HG03378 (cell line): ENCODE data around the gene PPHLN1.
"Not testable (repeated sequence)": the region's sequence is repeated elsewhere in the genome, so short reads cannot be mapped to it uniquely, and the experiment has no call there.

Experiments
- ATAC-seq: cut with Tn5 transposase; IDR thresholded peaks from one replicate; pipeline ENCODE4 v1.9.1; 2021; ENCODE audit warnings: mild to moderate bottlenecking, moderate library complexity; ENCODE audit not compliant: unreplicated experiment

PPHLN1 gene

DNA sequence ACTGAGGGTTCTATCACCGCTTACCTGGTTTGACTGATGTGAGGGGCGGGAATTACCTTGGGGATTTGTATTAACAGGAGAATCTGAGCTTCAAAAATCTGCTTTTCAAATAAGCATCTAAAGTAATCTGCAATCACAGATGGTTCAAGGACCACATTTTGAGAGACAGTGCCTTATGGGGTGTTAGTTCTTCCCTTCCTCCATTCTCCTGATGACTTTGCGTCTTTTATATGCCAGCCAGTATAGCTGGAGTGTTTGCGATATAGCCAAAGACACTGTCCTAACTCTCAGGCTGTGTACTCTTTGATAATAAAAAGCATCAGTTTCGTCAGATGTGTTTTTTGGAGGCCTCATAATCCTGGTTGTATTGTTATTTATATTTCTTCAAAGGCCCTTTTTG lies 39.5 kb downstream of the PPHLN1 start:
- ATAC-seq, result no peak

DNA sequence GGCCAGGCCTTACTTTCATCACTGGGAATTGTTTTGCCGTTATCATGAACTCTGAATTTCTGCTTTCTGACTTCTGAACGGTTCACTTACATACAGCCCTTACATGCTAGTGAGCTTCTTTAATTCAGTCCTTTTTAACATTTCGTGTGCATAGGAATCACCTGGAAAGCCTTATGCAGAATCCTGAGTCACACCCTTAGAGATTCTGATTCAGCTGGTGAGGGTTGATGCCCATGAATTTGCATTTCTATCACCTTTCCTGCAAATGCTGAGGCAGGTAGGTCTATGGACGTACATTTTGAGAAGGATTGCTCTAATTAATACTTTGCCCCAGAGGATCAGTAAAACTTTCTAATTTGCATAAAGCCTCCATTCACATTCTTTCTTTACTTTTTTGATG lies 44.0 kb downstream of the PPHLN1 start:
- ATAC-seq, result no peak

DNA sequence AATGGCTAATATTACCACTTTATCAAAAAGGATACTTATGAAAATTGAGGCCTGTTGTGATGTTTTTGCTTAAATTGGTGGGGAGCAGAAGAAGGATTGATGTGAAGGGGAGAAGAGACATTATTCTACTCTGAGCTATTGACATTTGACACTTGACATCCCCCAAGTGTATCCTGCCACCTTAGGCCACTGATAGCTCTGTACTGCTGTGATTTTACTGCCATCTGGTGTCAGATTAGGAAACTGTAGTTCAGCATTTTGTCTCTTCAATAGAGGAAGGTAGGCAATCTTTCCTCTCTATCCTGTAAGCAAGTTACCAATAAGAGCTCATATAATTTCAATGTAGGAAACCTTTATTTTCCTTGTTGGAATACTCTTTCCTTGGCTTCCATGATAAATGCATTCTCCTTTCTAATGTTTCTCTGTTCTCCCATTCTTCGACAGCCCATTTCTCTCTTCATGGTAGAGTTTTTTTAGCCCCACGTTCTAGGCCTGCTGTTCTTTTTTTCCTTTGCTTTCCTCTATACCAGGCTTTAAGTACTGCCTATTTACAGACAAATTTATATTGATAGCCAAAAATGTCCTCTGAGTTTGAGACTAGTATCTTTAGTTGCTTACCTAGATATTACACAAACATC lies 46.3 kb downstream of the PPHLN1 start:
- ATAC-seq, result peak; percentile 95

DNA sequence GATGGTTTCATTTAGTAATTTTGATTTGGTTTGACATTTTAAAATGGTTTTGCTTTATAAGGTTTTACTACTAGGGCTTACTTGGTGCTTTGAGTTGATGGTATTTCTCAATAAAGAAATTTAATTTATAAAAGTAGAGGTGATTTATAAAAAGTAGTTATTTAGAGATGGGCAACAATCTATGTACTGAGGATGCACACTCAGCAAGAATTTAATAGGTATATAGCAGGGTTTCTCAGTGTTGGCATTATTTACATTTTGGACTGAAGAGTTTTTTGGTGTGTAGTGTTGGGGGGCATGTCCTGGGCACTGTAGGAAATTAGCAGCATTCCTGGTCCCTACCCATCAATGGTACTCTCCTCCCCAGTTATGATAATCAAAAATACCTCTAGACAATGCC lies 47.7 kb downstream of the PPHLN1 start:
- ATAC-seq, result no peak

DNA sequence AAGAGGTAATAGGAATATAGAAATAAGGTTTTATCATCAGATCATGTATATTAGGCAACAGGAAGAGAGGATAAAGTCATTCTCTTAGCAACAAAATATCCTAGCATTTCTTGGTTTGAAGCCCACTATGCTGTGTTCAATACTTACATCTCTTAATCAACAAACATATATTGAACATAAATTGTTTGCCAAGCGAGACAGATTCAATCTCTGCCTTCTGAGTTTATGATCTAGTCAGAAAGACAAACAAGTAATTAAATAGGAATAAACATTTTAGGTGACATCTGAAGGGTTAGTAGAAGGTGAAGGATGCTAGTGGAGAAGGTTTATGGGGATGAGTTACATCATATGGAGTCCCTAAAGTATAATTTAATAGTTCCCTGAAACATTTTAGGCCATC lies 54.8 kb downstream of the PPHLN1 start:
- ATAC-seq, result no peak

DNA sequence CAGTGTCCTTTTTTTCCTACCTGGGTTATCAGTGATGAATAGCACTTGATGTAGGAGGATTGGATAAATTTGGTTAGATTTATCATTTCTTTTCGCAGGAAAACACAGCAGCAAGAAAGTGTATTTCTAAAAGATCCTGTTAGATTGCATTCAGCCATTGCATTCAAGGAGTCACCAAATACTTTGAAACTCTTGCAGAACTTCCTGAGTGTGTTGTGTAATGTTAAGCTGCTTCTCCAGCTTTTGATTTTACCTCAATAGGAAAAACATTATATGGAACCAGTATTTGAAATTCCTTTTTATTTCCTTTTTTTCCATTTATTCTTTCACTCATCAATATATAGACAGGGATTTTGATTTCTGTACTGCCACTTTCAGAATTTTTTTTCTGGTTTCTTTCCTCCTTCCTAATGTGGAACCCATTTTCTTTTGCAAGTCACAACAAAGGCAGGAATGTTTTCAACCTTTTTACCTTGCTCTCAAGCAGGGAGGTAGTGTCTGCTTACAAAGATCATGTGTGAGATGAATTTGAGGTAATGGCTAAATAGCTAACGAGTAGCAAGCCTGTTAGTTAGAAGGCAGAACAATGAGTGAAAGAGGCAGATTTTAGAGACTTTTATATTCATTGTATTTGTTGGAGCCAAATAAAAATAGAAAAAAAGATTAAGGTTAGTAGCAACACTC lies 56.2 kb downstream of the PPHLN1 start:
- no peak for ATAC-seq

DNA sequence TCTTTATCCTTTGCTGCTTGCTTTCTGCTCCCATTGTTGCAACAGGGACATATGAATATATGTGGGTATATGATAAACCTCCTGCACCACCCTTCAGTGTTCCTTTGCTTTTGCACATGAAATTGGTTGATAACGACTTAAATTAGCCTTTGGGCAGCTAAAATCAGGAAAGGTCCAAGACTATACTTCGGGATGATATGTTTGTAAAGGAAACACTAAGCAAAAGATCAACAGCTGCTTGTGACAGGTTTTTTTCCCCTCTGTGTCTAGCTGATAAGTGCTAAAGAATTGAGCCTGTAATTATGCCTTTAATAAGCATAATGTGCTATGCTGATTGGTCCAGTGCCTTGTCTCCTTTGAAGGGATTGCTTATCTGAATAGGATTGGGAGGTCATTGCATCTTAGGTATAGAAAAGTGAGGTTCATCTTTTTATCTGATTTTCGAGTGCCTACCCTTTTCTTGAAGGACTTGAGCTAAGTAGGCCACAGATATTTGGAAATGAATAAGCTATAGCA lies 59.4 kb downstream of the PPHLN1 start:
- no peak for ATAC-seq

DNA sequence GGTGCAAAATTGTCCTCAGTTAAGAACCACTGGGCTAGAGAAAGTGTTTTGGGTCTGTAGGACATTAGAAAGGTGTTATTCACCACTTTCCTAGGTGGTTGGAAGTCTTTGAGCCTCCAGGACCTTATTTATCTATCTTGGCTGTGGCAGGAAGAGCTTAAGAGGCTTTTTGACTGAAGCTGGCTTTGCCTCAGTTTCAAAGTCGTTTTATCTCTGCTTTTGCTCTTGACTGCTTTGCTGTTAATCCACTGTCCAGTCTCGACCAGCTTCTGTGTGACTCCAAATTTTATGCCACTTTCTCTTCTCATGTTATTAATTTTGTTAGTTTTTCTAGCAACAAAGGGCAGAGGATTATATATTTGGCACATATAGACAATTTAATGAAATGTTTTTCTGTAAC lies 60.3 kb downstream of the PPHLN1 start:
- no peak for ATAC-seq

DNA sequence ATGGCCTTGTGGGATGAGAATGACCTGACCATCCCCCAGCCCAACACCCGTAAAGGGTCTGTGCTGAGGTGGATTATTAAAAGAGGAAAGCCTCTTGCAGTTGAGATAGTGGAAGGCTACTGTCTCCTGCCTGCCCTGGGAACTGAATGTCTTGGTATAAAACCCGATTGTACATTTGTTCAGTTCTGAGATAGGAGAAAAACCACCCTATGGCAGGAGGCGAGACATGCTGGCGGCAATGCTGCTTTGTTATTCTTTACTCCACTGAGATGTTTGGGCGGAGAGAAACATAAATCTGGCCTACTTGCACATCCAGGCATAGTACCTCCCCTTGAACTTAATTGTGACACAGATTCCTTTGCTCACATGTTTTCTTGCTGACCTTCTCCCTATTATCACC lies 62.1 kb downstream of the PPHLN1 start:
- ATAC-seq, result not testable (repeated sequence)

DNA sequence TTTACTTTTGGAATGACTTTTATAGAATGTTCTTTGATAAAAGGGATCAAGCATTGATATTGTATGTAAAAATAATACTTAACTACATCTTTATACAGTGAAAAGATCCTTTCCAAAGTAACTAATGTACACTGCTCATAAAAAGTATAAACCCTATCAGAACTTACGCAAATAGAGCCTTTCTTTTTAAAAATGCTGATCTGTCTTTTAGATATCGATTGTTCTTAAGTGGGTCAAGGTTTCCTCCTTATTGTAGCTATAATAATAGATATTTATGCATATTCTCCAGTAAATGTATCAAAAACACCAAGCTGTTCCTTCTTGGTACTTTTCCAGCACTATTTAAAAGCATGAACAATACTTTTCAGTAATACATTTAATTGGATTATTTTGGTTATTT lies 68.5 kb downstream of the PPHLN1 start:
- no peak for ATAC-seq

DNA sequence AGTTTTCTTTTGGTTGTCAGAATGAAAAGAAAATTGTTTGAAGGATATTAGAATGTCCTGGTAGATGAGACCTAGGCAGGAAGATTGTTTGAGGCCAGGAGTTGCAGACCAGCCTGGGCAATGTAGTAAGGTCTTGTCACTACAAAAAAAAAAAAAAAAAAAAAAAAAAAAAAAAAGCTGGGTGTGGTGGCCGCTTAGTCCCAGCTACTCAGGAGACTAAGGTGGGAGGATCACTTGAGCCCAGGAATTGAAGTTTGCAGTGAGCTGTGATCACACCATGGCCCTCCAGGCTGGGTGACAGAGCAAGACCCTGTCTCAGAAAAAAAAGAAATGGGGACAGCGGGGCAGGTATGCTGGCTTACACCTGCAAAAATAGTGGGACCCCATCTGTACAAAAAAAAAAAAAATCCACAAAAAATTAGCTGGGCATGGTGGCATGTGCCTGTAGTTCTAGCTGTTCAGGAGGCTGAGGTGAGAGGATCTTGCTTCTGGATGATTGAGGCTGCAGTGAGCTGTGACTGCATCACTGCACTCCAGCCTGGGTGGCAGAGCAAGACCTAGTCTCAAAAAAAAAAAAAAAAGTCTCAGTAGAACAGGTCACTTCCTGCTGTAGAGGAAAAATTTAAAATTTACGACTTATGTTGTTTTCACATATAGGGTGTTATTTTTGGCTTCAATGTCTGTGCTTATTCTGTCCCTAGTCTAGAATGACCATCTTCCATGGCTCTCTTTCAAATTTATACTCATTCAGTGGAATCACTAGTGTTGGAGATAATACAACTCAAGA lies 70.7 kb downstream of the PPHLN1 start:
- ATAC-seq, result peak; percentile 67

DNA sequence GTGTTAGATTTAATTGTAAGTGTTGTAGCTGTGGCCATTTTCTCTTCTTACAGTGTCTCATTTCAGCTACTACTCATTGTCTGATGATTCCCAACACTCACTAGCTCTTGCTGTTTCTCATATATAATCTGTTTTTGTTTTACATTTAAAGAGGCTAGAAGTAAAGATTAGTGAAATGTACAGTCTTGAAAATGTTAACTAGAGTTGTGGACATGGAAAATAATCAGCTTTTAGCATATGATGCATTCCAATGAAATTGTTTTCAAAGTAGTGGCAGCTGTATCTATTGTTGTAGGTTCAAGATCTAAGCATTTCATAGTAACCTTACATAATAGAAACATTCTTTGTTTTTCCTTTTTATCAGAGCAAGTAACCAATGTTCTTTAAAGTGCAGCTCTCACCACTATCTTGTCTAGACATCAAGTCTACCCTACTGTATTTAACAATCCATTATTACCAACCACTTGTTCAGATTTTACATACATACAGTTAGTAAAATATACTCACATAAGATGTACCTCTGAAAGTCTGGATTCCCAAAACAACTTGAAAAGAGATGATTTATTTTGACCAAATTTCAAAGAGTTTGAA lies 76.9 kb downstream of the PPHLN1 start:
- ATAC-seq, result no peak

DNA sequence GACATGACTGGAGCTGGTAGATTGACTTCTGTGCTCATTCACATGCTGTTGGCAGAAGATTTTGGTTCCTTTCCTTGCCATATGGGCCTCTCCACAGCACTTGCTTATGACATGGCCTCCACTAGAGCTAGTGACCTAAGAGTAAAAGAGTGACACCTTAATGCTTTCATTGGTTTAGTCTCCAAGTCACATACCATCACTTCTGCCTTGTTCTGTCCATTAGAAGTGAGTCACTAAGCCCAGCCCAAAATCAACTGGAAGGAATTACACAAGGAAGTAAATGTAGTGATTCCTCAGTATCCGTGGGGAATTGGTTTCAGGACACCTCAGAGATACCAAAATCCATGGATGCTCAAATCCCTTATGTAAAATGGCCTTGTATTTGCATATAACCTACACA lies 81.3 kb downstream of the PPHLN1 start:
- no peak for ATAC-seq

DNA sequence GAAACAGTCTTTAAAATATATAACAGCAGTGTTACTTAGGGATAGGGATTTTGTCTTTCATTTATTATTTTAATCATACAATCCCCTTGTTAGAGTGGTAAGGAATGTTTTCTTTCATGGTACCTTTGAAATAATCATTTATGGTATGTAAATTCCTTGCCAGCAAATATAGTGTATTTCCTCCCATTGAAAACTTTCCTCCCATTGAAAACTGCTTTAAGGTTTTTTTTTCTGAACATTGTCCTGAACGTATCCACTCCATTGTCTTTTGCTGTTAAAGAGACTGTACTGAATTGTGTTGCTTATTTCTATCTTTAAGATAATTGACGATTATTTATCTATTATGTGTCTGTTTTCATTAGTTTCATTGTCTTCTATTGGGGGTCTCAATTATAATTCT lies 83.5 kb downstream of the PPHLN1 start:
- ATAC-seq, result no peak

DNA sequence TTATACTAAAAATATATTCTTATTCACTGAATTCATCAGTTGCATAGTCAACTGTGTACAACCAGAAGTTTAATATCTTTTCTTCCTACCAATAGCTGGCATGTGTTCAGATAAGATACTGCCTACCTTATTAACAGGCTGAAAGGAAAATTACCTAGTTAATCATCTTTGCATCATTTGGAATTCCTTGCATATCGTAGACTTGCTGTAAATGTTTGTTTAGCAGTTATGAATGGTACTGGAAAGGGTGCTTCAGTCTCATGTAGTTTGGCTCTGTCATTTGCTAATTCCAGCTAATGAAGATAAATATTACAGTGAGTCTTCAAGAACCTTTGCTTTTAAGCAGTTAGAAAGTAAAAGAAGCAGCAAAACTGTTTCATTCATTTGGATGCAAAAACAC lies 84.4 kb downstream of the PPHLN1 start:
- no peak for ATAC-seq

DNA sequence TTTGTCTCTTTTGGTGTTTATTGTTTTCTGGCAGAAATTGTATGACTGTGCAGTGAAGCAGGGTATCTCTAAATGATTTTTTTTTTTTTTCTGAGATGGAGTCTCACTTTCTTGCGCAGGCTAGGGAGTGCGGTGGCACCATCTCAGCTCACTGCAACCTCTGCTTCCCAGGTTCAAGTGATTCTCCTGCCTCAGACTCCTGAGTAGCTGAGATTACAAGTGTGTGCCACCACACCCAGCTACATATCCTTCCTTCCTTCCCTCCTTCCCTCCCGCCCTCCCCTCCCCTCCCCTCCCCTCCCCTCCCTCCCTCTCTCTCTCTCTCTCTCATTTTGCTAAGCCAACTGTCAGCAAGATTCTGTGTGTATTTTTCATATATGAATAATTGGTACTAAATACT lies 94.4 kb downstream of the PPHLN1 start:
- ATAC-seq, result no peak

DNA sequence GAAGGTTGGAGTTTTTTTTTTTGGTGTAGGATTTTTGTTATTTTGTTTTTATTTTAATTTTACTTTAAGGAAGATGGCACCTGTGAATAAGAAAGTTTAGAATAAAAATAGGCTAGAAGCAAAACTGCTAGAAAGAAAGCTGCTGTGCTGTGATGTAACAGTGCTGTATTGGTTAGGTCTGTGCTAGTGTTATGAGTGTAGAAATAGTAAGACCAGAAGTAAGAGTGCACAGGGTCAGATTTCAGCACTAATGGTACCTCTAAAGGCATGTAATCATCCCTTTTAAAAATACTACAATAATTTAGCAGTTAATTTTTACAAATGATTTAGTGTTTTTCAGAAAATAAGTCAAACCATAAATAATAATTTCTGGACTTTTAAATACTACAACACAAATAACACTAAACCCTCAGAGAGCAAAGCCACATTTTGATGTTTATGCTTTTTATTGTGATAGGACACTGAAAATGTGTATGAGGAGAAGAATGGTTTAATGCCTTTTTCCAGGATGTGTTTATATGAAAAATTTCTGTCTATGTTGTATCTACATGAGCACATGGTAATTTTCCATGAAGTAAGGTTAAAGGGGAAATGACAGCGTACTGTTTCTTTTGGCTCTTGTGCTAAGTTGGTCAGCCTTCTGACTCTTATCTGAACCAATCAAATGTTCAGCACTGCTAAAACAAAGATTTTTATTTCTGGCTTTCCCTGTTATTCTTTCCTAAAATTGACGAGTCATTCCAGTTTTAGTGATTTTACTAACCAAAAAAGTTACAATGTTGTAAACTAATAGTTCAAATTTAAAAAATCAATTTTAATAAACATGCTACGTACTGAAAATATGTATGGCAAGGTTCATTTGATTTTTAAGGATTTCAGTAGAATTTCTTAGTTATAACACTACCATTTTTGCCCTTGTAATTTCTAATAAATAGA lies 96.1 kb downstream of the PPHLN1 start:
- peak; percentile 97 for ATAC-seq

DNA sequence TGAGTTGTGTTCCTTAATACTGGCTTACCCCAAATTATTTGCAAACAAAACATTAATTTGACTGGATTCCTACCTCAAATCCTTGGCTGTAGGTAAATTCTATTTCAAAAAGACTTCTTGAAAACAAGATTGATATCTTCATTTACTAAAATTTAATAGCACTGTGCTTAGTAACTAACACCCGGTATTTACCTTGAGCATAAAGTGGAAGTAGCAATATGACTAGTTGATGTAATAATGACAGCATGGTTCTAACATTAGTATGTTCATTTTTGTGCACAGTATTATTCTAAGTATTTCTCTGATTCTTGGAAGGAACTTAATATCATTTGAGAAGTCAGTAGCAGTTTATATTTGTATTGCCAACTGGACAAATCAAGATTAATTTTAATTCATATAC lies 96.8 kb downstream of the PPHLN1 start:
- peak; percentile 68 for ATAC-seq

DNA sequence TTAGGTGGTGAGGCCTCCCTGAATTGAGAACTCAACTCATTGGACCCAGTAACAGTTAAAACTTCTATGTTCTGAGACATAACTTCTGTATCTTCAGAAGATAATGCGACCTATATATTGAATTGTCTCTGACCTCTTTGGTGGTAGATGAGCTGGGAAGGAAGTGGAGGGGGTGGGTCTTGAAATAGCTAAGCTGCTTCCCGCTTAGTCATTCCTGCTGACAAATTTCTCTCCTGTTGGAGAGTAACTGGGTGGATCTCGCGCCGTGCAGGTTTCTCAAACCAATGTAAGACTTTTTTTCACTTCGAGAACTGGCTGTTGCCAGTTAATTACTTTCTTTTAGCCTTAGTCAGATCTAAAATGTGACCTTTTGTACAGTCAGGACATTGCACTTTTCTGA lies 100.8 kb downstream of the PPHLN1 start:
- no peak for ATAC-seq

DNA sequence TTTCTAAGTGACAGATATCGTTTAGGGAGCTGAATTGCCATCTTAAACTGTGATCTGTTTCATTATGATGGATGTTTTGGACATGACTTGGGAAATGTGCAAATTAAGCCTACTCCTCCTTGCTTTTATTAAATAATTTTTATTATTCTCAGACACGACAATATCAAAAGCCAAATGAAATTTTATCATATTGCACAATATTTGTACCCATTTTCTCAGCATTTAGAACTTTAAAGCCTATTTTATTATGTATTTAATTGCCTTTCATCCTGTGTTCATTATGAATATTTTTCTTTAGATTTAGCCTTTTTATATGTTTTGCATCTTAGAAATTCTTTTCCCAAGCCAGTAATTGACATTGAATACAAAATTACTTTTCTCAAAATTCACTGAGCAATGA lies 102.9 kb downstream of the PPHLN1 start:
- ATAC-seq, result no peak
